ENCODE measurements around the gene DNPH1.

DNA sequence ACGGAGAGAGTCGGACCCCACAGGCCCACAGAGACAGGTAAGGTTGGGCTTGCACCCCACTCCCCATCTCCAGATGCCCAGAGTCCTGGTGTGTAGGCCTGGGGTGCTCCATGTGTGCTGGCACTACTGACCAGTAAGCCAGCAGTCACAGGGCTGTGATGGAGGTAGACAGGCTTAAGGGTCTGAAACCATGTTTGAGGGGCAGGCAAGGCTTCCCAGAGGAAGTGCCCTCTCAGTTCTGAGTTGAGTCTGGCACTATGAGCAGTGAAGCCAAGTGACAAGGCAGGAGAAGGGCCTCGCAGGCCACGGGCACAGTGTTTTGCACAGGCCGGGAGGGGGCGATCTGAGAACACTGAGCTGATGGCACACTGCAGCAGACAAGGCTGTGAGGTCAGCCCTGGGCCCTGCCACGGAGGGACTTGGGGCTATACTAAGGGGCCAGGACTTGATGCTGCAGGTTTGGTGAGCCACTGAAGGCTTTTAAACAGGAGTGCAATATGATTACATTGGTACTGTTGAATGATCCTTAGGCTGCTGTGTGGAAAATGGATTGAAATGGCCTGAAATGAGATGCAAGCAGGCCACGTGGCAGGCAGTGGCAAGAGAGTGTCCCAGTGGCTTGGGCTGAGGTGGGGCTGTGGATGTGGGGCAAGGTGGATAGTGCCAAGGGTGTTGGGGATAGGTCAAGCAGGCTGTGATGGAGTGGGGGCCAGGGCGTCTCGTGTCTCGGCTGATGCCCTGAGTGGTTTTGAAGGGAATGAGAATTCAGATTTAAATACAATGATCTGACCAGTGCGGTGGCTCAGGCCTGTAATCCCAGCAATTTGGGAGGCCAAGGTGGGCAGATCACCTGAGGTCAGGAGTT, 34.3 kb upstream of the DNPH1 start:
- TF ChIP-seq YY1 (IDR thresholded peaks at IDR 0.05; ENCODE audit: low read depth): no peak
- TF ChIP-seq ZBTB7A (IDR thresholded peaks at IDR 0.05; ENCODE audit: low read depth): no peak
